ENCODE data around the gene SSTR5. TPM values are rescaled to one million over a fixed set of nuclear protein-coding genes. Genes with fewer than 3 reads are reported as not detected.

SSTR5 gene
- total and polyA plus RNA-seq, 2 of the 4 experiments (the other 2 are of a cell fraction) = not detected

- H3K4me1 ChIP-seq (ENCODE audit: control insufficient read depth, insufficient read depth, low read length) = no peaks in the 10 kb centered on the region
- no peak overlapping the region for H3K4ac ChIP-seq (ENCODE audit: low read depth, low read length)
- no peak overlapping the region for H2BK5ac ChIP-seq (ENCODE audit: low read depth, low read length, poor library complexity, severe bottlenecking)
- H3K36me3 ChIP-seq (ENCODE audit: control insufficient read depth, insufficient read depth, low read length) = no peaks in the 10 kb centered on the region
- no peak overlapping the region for H3K18ac ChIP-seq (ENCODE audit: low read depth, low read length)
- peaks cover 42% of the 10 kb centered on the region for H3K27me3 ChIP-seq (ENCODE audit: control insufficient read depth, insufficient read depth, low read length)
- H4K8ac ChIP-seq (ENCODE audit: low read depth in 2 of 2, low read length in 2 of 2) = no peak overlapping the region
- no peak overlapping the region for H3K56ac ChIP-seq (ENCODE audit: extremely low read depth, insufficient read depth, low read length)
- H2BK15ac ChIP-seq (ENCODE audit: low read depth, low read length) = no peak overlapping the region
- dilution Hi-C loops (cut with HindIII; ENCODE audit: low sequenced_read_pairs, unreplicated experiment) (no loop called here), intact Hi-C loops (cut with micrococcal nuclease) (no loop called here), in situ Hi-C loops (cut with MboI; ENCODE audit: low sequenced_read_pairs) (no loop called here)
- H2AK9ac ChIP-seq (replicated peaks; ENCODE audit: low read depth, low read length, poor library complexity) = no peak overlapping the region
- no peak overlapping the region for H3K9ac ChIP-seq (ENCODE audit: low read depth, low read length)
- no peak overlapping the region for H3K4me2 ChIP-seq (ENCODE audit: low read depth, low read length)
- ChIA-PET POLR2A (ENCODE audit: unreplicated experiment) (no interaction called here), CTCF (no interaction called here)
- DNase-seq (no peak), ATAC-seq (ENCODE audit: low read depth) (no peak)
- 96% methylated on average over 23 of the region's 43 CpGs; no CpG with 5 or more reads in 1 of the 2 experiments for WGBS, 2 experiments (ENCODE audit: extremely low coverage in 2 of 2, insufficient read length in 1 of 2)
- no peak overlapping the region for H3K27ac ChIP-seq (ENCODE audit: insufficient read depth, low read length)
- no peak overlapping the region for H2AFZ ChIP-seq (replicated peaks; ENCODE audit: low read length, poor library complexity)
- H3K14ac ChIP-seq (replicated peaks; ENCODE audit: low read depth, low read length) = no peak overlapping the region
- H3K23ac ChIP-seq (ENCODE audit: low read depth, low read length) = no peak overlapping the region
- no peak overlapping the region for H2BK120ac ChIP-seq (ENCODE audit: low read depth, low read length)
- no peak overlapping the region for H2BK20ac ChIP-seq (ENCODE audit: low read depth, low read length)
- no peak overlapping the region for H2AK5ac ChIP-seq (ENCODE audit: low read depth, low read length)
- no peak overlapping the region for H4K91ac ChIP-seq (ENCODE audit: insufficient read depth, low read depth, low read length)
- H3K9me3 ChIP-seq (ENCODE audit: control insufficient read depth, insufficient read depth, low read length) = peaks cover 7% of the 10 kb centered on the region
- TF ChIP-seq ELK1 (IDR thresholded peaks at IDR 0.05; ENCODE audit: borderline replicate concordance, low read depth, low read length) = no peak
- no peak for TF ChIP-seq POLR2A (IDR thresholded peaks at IDR 0.05; ENCODE audit: low read depth, low read length)
- no peak for TF ChIP-seq RFX5 (IDR thresholded peaks at IDR 0.05; ENCODE audit: low read depth, low read length)
- TF ChIP-seq BHLHE40 (IDR thresholded peaks at IDR 0.05; ENCODE audit: low read depth, low read length) = no peak
- TF ChIP-seq USF2 (IDR thresholded peaks at IDR 0.05; ENCODE audit: low read depth, low read length) = no peak
- TF ChIP-seq CHD1 (IDR thresholded peaks at IDR 0.05; ENCODE audit: low read depth, low read length) = no peak
- no peak for TF ChIP-seq RAD21 (IDR thresholded peaks at IDR 0.05; ENCODE audit: low read length)
- no peak for TF ChIP-seq RCOR1 (IDR thresholded peaks at IDR 0.05; ENCODE audit: insufficient replicate concordance, low read length)
- TF ChIP-seq FOS (IDR thresholded peaks at IDR 0.05; ENCODE audit: low read depth, low read length) = no peak
- no peak for TF ChIP-seq MAZ (IDR thresholded peaks at IDR 0.05; ENCODE audit: borderline replicate concordance, low read depth, low read length)
- TF ChIP-seq MXI1 (IDR thresholded peaks at IDR 0.05; ENCODE audit: borderline replicate concordance, low read depth, low read length) = no peak
- no peak for TF ChIP-seq CEBPB (IDR thresholded peaks at IDR 0.05; ENCODE audit: low read depth, low read length)
- no peak overlapping the region for H3K4me3 ChIP-seq (ENCODE audit: insufficient read depth, low read depth, low read length)
- no peaks in the 10 kb centered on the region for H3K79me1 ChIP-seq (ENCODE audit: low read depth in 1 of 2, low read length in 2 of 2)
- no peak overlapping the region for H4K5ac ChIP-seq (ENCODE audit: low read depth, low read length)
- H4K20me1 ChIP-seq (ENCODE audit: insufficient read depth, low read length) = no peaks in the 10 kb centered on the region
- no TSS peak for BruUV-seq (replicated peaks)
- H3K9me1 ChIP-seq (ENCODE audit: insufficient read depth, low read length) = no peaks in the 10 kb centered on the region
Measured at GRCh38 chr16:1079341-1079740, 6.8 kb downstream of the SSTR5 start.

All from IMR-90 (cell line).